ENCODE results near the gene IL1B. TPM values are rescaled to one million over a fixed set of nuclear protein-coding genes. Genes with fewer than 3 reads are reported as not detected.

Gene IL1B
- total RNA-seq, 1 donor from 2014 or later = 0.27 TPM

DNA sequence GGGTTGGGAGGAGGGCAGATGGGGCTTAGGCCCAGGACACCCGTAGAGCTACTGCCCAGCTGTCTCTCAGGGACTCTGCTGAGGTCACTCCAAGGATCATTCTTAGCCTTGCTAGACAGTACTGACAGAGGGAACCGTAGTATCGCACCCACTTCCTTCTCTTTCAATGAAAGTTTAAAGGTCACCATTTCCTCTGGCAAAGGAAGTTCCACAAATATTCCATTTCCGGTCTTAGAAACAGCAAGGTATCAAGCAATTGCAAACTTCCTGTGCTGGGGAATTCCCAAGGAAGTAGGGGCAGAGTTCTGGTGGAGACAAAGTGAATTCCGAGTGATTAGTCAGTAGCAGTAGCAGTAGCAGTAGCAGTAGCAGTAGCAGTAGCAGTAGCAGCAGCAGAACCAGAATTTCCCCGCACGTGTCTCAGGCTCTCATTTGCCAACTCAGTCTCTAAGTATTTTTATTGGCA is 24.7 kb downstream of the IL1B start:
- Histone ChIP-seq H3K27ac (replicated peaks) (peak overlapping the region; percentile 63), H3K4me3 (no peak overlapping the region), H3K36me3 (no peaks in the 10 kb centered on the region), H3K4me1 (peaks cover 27% of the 10 kb centered on the region), H3K27me3 (ENCODE audit: low read depth) (no peaks in the 10 kb centered on the region), H3K9me3 (replicated peaks) (peaks cover 9% of the 10 kb centered on the region)
- no peak for DNase-seq
- intact Hi-C loops (cut with micrococcal nuclease) = loop anchor here (2.0 kb wide), 1 partner anchor 59 kb away; no protein-coding TSS in a partner anchor
- TF ChIP-seq, protein P1, sequence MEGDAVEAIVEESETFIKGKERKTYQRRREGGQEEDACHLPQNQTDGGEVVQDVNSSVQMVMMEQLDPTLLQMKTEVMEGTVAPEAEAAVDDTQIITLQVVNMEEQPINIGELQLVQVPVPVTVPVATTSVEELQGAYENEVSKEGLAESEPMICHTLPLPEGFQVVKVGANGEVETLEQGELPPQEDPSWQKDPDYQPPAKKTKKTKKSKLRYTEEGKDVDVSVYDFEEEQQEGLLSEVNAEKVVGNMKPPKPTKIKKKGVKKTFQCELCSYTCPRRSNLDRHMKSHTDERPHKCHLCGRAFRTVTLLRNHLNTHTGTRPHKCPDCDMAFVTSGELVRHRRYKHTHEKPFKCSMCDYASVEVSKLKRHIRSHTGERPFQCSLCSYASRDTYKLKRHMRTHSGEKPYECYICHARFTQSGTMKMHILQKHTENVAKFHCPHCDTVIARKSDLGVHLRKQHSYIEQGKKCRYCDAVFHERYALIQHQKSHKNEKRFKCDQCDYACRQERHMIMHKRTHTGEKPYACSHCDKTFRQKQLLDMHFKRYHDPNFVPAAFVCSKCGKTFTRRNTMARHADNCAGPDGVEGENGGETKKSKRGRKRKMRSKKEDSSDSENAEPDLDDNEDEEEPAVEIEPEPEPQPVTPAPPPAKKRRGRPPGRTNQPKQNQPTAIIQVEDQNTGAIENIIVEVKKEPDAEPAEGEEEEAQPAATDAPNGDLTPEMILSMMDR (IDR thresholded peaks at IDR 0.05; ENCODE audit: borderline replicate concordance) = no peak

DNA sequence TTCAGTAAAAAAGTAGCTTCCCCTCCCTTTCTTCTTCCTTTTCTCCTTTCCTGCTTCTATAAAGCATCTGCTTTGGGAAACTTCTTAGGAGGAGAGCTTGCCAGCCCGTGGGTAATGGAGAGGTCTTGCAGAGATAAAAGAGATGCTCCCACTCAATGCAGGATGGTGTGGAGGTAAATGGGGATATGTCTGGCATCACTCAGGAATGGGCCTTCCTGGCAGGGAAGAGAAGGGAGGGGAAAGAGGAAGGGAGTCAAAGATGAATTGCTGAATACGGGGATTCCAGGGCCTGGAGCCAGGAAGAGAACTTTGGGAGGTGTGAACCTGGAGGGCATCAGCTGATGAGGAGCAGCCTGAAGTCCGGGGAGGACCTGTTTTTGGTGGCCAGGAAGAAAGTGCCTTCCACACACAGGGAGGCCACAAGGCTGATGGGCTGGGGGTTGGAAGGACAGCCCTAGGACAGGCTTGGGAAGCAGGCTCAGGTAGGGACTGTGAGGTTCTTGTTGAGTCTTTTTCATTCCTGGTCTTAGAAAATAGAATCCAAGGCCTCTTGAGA is 25.2 kb downstream of the IL1B start:
- TF ChIP-seq, protein P1 (IDR thresholded peaks at IDR 0.05; ENCODE audit: borderline replicate concordance) = no peak
- Histone ChIP-seq H3K36me3 (no peaks in the 10 kb centered on the region), H3K27me3 (ENCODE audit: low read depth) (no peaks in the 10 kb centered on the region), H3K4me1 (peaks cover 27% of the 10 kb centered on the region), H3K27ac (replicated peaks) (peak overlapping the region; percentile 63), H3K9me3 (replicated peaks) (peaks cover 9% of the 10 kb centered on the region), H3K4me3 (no peak overlapping the region)
- no peak for DNase-seq
- intact Hi-C loops (cut with micrococcal nuclease) = no loop called here

DNA sequence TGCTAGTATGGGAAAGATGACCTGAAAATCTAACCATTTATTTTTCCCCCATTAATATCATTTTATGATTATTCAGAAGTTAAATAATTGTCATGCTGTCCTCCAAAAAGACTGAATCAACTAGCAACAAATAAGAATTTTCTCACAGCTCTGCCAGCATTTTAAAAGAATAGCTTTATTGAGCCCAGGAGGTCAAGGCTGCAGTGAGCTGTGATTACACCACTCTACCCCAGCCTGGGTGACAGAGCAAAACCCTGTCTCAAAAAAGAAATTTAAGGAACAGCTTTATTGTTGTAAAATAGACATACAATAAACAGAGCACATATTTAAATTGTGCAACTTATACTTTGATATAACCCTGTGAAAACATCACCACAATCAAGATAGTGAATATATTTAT is 27.5 kb downstream of the IL1B start:
- H3K36me3 ChIP-seq = no peaks in the 10 kb centered on the region
- no peaks in the 10 kb centered on the region for H3K27me3 ChIP-seq (ENCODE audit: low read depth)
- no peak for DNase-seq
- no peak overlapping the region for H3K27ac ChIP-seq (replicated peaks)
- intact Hi-C loops (cut with micrococcal nuclease) = no loop called here
- H3K9me3 ChIP-seq (replicated peaks) = peaks cover 9% of the 10 kb centered on the region
- TF ChIP-seq, protein P1 (IDR thresholded peaks at IDR 0.05; ENCODE audit: borderline replicate concordance) = no peak
- no peak overlapping the region for H3K4me3 ChIP-seq
- peaks cover 27% of the 10 kb centered on the region for H3K4me1 ChIP-seq

- TF ChIP-seq, protein P1 (IDR thresholded peaks at IDR 0.05; ENCODE audit: borderline replicate concordance) = no peak
- Histone ChIP-seq H3K27ac (replicated peaks) (no peak overlapping the region), H3K9me3 (replicated peaks) (peaks cover 9% of the 10 kb centered on the region), H3K4me1 (peaks cover 12% of the 10 kb centered on the region), H3K4me3 (no peak overlapping the region), H3K27me3 (ENCODE audit: low read depth) (no peaks in the 10 kb centered on the region), H3K36me3 (no peaks in the 10 kb centered on the region)
- no peak for DNase-seq
- intact Hi-C loops (cut with micrococcal nuclease) = no loop called here
Measured at GRCh38 chr2:112807233-112807807, 29.3 kb downstream of the IL1B start.

GRCh38 chr2:112805542-112805941 is 31.0 kb downstream of the IL1B start:
- intact Hi-C loops (cut with micrococcal nuclease) = no loop called here

More at GRCh38 chr2:112805542-112805941, 31.0 kb downstream of the IL1B start:
- TF ChIP-seq, protein P1 (IDR thresholded peaks at IDR 0.05; ENCODE audit: borderline replicate concordance) = no peak
- Histone ChIP-seq H3K4me1 (no peaks in the 10 kb centered on the region), H3K36me3 (no peaks in the 10 kb centered on the region), H3K4me3 (no peak overlapping the region), H3K27ac (replicated peaks) (no peak overlapping the region), H3K9me3 (replicated peaks) (peaks cover 9% of the 10 kb centered on the region), H3K27me3 (ENCODE audit: low read depth) (no peaks in the 10 kb centered on the region)
- no peak for DNase-seq
